GM18502 (cell line): ENCODE results near the gene GSTT2.

Experiments used
- ATAC-seq: cut with Tn5 transposase; IDR thresholded peaks from one replicate; pipeline ENCODE4 v1.9.1; 2021; ENCODE audit warnings: mild to moderate bottlenecking; ENCODE audit not compliant: unreplicated experiment, poor library complexity

The GSTT2 gene

GRCh38 chr22:24007253-24008021, 27.5 kb downstream of the GSTT2 start:
- no peak for ATAC-seq

GRCh38 chr22:24008022-24008283, 28.0 kb downstream of the GSTT2 start:
- ATAC-seq, result no peak

GRCh38 chr22:24008381-24009226, 28.7 kb downstream of the GSTT2 start:
- no peak for ATAC-seq

- no peak for ATAC-seq
Observed at GRCh38 chr22:24009227-24010017, 29.5 kb downstream of the GSTT2 start.

GRCh38 chr22:24010018-24010391, 30.1 kb downstream of the GSTT2 start:
- ATAC-seq, result no peak

- ATAC-seq, result no peak
Observed at GRCh38 chr22:24011735-24012068, 31.8 kb downstream of the GSTT2 start.

GRCh38 chr22:24016156-24016555, 36.2 kb downstream of the GSTT2 start:
- ATAC-seq, result no peak

GRCh38 chr22:24021304-24021703, 41.4 kb downstream of the GSTT2 start:
- ATAC-seq, result no peak

GRCh38 chr22:24023204-24023789, 43.4 kb downstream of the GSTT2 start:
- no peak for ATAC-seq

GRCh38 chr22:24024354-24024753, 44.4 kb downstream of the GSTT2 start:
- ATAC-seq, result no peak

GRCh38 chr22:24025475-24025874, 45.5 kb downstream of the GSTT2 start:
- no peak for ATAC-seq

GRCh38 chr22:24026056-24026455, 46.1 kb downstream of the GSTT2 start:
- no peak for ATAC-seq

- no peak for ATAC-seq
Observed at GRCh38 chr22:24026733-24027132, 46.8 kb downstream of the GSTT2 start.

GRCh38 chr22:24027389-24027975, 47.5 kb downstream of the GSTT2 start:
- ATAC-seq, result no peak

- ATAC-seq, result no peak
Observed at GRCh38 chr22:24027991-24028390, 48.1 kb downstream of the GSTT2 start.

- ATAC-seq, result no peak
Observed at GRCh38 chr22:24028533-24028932, 48.6 kb downstream of the GSTT2 start.

GRCh38 chr22:24029304-24029703, 49.4 kb downstream of the GSTT2 start:
- ATAC-seq, result no peak

- ATAC-seq, result no peak
Observed at GRCh38 chr22:24030186-24030702, 50.3 kb downstream of the GSTT2 start.
